Measurements from ENCODE around the gene PTPRA. TPM values are rescaled to one million over a fixed set of nuclear protein-coding genes. Genes with fewer than 3 reads are reported as not detected.

The PTPRA gene
- total and polyA plus RNA-seq, 2 donors (not counting 1 experiment from before 2014, with no cell fraction given) = 32.1 to 64.2 TPM

DNA sequence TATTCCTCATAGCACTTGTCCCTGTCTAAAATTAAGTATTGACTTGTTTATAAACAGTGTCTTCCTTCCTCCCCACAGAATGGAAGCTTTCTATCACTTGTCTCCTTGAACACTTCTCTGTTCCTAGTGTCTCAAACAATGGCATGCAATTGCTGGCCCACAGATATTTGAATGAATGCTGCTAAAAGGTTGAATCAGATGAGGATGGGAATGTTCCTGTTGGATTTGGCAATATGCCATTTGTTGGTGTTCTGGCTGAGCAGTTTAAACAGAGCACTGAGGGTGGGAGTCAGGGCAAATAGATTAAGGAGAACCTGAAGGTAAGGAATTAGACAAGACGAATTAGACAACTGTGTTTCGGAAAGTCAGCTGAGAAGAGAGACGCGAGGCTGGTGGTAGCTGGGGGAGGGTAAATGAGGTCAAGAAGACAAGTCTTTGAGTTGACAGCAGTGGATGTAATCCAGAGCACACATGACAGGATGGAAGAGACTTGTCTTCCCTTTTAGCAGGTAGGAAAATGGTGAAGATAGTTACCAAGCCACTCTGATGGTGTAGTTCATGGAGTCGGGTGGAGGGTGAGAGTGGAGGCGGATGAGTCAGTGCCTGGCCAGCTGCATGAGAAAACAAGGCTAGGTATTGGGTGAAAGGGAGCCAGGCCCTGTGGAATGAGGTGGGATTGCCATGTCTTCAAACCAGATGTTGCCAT is 111.8 kb downstream of the PTPRA start:
- Histone ChIP-seq H3K27me3 (replicated peaks in 1 of 4; ENCODE audit: control extremely low read depth in 1 of 4, control insufficient read depth in 3 of 4, insufficient read depth in 4 of 4, low read length in 3 of 4) (no peaks in the 10 kb centered on the region), H3K4me1 (ENCODE audit: control insufficient read depth in 2 of 2, insufficient read depth in 2 of 2, low read length in 2 of 2) (peaks cover 19 to 24% of the 10 kb centered on the region in 2 donors), H3K4me2 (replicated peaks; ENCODE audit: low read depth, low read length, poor library complexity, severe bottlenecking) (no peak overlapping the region), H3K36me3 (replicated peaks in 1 of 2; ENCODE audit: control extremely low read depth in 1 of 2, control insufficient read depth in 1 of 2, extremely low read depth in 1 of 2, insufficient read depth in 2 of 2, low read length in 1 of 2) (peaks cover 18 to 47% of the 10 kb centered on the region in 2 experiments), H3K27ac (ENCODE audit: low read length in 2 of 2) (no peak overlapping the region), H2AFZ (ENCODE audit: insufficient read depth, low read depth, low read length, poor library complexity, severe bottlenecking) (no peak overlapping the region), H3K4me3 (ENCODE audit: control extremely low read depth in 1 of 5, extremely low read depth in 1 of 5, insufficient read depth in 1 of 5, low read depth in 2 of 5, low read length in 4 of 5) (no peak overlapping the region), H3K9ac (ENCODE audit: low read length) (no peak overlapping the region), H3K9me3 (ENCODE audit: control extremely low read depth in 1 of 3, control insufficient read depth in 2 of 3, insufficient read depth in 1 of 3, low read length in 2 of 3) (no peaks in the 10 kb centered on the region), H4K20me1 (ENCODE audit: control insufficient read depth, insufficient read depth, low read length, poor library complexity, severe bottlenecking) (peaks cover 7% of the 10 kb centered on the region), H3K79me2 (ENCODE audit: control insufficient read depth, insufficient read depth, low read length) (peaks cover 7% of the 10 kb centered on the region)
- Mint-ChIP-seq H3K4me3 (no peak overlapping the region), H3K4me1 (peaks cover 2% of the 10 kb centered on the region), H3K9me3 (ENCODE audit: insufficient read depth) (no peaks in the 10 kb centered on the region), H3K27ac (no peak overlapping the region), H3K27me3 (no peaks in the 10 kb centered on the region)
- ATAC-seq (ENCODE audit: low read depth) (no peak), DNase-seq (no peak)
- 97% methylated on average over 6 of the region's 6 CpGs for WGBS (ENCODE audit: insufficient coverage)
- CTCF ChIA-PET = no interaction called here
- intact Hi-C loops (cut with micrococcal nuclease) = loop anchor here (10.0 kb wide), 1 partner anchor 110 kb away; the partner anchor contains the start of gene PTPRA
- TF ChIP-seq, protein P1, sequence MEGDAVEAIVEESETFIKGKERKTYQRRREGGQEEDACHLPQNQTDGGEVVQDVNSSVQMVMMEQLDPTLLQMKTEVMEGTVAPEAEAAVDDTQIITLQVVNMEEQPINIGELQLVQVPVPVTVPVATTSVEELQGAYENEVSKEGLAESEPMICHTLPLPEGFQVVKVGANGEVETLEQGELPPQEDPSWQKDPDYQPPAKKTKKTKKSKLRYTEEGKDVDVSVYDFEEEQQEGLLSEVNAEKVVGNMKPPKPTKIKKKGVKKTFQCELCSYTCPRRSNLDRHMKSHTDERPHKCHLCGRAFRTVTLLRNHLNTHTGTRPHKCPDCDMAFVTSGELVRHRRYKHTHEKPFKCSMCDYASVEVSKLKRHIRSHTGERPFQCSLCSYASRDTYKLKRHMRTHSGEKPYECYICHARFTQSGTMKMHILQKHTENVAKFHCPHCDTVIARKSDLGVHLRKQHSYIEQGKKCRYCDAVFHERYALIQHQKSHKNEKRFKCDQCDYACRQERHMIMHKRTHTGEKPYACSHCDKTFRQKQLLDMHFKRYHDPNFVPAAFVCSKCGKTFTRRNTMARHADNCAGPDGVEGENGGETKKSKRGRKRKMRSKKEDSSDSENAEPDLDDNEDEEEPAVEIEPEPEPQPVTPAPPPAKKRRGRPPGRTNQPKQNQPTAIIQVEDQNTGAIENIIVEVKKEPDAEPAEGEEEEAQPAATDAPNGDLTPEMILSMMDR (IDR thresholded peaks at IDR 0.05) = no peak
- no peak for TF ChIP-seq EZH2 (IDR thresholded peaks at IDR 0.05; ENCODE audit: borderline replicate concordance, insufficient read depth, low read depth, low read length, poor library complexity, severe bottlenecking)
- POLR2A ChIA-PET = no interaction called here

DNA sequence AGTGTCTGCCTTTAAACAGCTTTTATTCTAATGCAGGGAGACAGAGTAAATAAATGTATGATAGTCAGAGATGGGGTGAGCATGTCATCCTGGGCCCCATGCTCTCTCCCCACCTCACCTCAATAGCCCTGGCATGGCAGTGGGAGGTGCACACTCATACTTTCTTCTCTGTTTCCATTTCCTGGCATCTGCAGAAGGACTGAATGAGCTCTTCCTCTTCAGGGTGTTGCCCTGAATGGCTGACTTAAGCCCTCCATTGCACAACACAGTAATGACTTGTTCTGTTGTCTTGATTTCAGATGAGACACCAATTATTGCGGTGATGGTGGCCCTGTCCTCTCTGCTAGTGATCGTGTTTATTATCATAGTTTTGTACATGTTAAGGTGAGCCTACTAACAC is 113.2 kb downstream of the PTPRA start:
- TF ChIP-seq, protein P1 (IDR thresholded peaks at IDR 0.05) = no peak
- Histone ChIP-seq H3K4me1 (ENCODE audit: control insufficient read depth in 2 of 2, insufficient read depth in 2 of 2, low read length in 2 of 2) (peaks cover 19 to 24% of the 10 kb centered on the region in 2 donors), H3K27ac (ENCODE audit: low read length in 2 of 2) (no peak overlapping the region), H3K36me3 (replicated peaks in 1 of 2; ENCODE audit: control extremely low read depth in 1 of 2, control insufficient read depth in 1 of 2, extremely low read depth in 1 of 2, insufficient read depth in 2 of 2, low read length in 1 of 2) (peaks cover 24 to 55% of the 10 kb centered on the region in 2 experiments), H3K4me3 (ENCODE audit: control extremely low read depth in 1 of 5, extremely low read depth in 1 of 5, insufficient read depth in 1 of 5, low read depth in 2 of 5, low read length in 4 of 5) (no peak overlapping the region), H2AFZ (ENCODE audit: insufficient read depth, low read depth, low read length, poor library complexity, severe bottlenecking) (no peak overlapping the region), H3K9me3 (ENCODE audit: control extremely low read depth in 1 of 3, control insufficient read depth in 2 of 3, insufficient read depth in 1 of 3, low read length in 2 of 3) (no peaks in the 10 kb centered on the region), H3K9ac (ENCODE audit: low read length) (no peak overlapping the region), H3K4me2 (replicated peaks; ENCODE audit: low read depth, low read length, poor library complexity, severe bottlenecking) (no peak overlapping the region), H3K79me2 (ENCODE audit: control insufficient read depth, insufficient read depth, low read length) (peaks cover 7% of the 10 kb centered on the region), H4K20me1 (ENCODE audit: control insufficient read depth, insufficient read depth, low read length, poor library complexity, severe bottlenecking) (peaks cover 7% of the 10 kb centered on the region), H3K27me3 (replicated peaks in 1 of 4; ENCODE audit: control extremely low read depth in 1 of 4, control insufficient read depth in 3 of 4, insufficient read depth in 4 of 4, low read length in 3 of 4) (no peaks in the 10 kb centered on the region)
- POLR2A ChIA-PET = no interaction called here
- WGBS (ENCODE audit: insufficient coverage) = no CpG with 5 or more reads among the region's 2 CpGs
- Mint-ChIP-seq H3K4me1 (peaks cover 2% of the 10 kb centered on the region), H3K27ac (no peak overlapping the region), H3K9me3 (ENCODE audit: insufficient read depth) (no peaks in the 10 kb centered on the region), H3K4me3 (no peak overlapping the region), H3K27me3 (no peaks in the 10 kb centered on the region)
- DNase-seq (no peak), ATAC-seq (ENCODE audit: low read depth) (no peak)
- intact Hi-C loops (cut with micrococcal nuclease) = loop anchor here (10.0 kb wide), 1 partner anchor 112 kb away; the partner anchor contains the start of gene PTPRA
- CTCF ChIA-PET = no interaction called here
